HUDEP-2 (cell line): Measurements from ENCODE around the gene TRAK1.

ENCODE experiments used
- DNase-seq, 76 experiments: peaks; one replicate each; lab custom pipeline; 2025; ENCODE audit not compliant: unreplicated experiment in 76 of 76; lab: John Stamatoyannopoulos, UW

TRAK1 gene

DNA sequence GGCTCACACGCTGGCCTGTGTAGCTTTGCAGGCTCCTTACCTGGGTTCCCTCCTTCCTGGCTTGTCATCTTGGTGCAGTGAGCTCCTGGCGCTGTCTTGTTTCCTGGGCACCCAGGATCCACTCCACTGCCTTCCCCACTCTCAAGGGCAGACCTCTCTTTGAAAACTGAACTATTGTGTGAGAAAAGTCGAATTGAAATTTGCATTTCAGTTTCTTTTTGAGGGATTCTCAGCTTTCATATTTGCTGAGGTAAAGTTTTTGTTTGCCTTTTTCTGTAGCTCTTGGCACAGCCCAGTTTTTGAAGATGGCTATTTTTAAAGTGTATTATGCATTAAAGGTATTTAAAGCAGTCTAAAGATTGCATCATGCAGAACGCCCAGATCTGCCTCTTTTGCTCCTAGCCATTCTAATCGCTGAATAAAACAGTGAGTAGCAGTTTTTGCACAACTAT, 104.7 kb downstream of the TRAK1 start:
- DNase-seq, result no peak

DNA sequence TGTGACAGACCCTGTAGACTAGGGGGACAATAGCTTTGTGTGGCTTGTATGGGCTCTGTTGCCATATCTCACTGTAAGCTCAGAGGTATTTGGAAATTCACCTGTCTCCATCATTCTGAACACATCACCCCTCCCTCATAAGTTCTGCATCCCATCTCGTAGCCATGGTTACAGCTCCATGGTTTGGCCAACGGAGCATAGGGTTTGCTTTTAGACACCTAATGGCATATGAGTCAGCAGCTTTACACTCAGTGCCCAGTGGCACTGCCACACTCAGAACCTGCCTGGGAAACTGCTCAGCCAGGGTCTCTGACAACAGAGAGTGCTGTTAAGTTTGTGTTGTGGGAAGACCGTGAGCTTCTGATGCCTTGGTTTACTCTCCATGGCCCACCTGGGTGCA, 107.6 kb downstream of the TRAK1 start:
- no peak for DNase-seq

DNA sequence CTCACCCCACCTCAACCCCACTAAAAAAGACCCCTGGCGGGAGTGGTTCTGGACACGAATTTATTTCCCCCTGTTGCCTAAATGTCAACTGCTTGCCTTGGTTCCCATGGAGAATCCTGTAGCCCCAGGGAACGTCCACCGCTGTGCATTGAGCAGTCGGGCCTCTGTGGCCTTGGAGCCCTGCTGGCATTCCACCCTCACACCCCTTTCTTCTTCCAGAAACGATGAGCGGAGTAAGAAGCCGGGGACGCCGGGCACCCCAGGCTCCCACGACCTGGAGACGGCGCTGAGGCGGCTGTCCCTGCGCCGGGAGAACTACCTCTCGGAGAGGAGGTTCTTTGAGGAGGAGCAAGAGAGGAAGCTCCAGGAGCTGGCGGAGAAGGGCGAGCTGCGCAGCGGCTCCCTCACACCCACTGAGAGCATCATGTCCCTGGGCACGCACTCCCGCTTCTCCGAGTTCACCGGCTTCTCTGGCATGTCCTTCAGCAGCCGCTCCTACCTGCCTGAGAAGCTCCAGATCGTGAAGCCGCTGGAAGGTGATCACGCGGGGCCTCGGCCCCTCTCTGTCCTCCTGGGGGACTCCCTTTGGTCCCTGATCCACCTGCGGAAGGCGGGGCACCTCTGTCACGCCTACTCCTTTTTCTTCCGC, 111.2 kb downstream of the TRAK1 start:
- DNase-seq, result no peak

DNA sequence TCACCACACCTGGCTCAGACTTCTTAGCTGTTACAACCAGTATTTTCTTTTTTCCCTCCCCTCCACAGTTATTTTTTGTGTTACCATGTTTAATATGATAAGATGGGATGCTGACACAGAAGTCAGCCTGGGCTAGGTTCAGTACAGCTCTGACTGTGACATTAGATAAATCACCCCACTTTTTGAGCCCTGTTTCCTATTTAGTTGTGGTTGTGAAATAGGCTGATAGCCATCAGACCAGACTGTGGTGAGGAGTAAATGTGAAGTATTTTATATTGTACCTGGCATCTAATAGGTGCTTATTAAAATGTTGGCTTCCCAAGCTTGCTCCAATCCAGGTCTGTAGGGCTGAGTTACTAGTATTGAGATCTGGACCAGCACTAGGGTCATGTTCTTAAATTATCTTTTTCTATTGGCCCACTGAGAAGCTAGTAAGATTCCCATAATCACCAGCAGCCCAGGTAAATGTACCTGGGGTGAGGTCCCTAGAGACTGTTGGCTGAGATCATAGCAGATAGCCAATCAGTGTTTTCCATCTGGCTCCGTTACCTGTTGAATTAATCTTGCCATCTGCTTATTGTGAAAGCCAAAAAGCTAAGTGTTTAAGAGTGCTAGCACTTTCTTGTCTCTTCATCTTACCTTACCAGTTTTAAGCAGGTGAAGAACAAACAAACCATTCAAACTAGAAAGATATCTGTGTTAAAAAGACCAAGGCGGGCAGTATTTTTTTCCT, 113.9 kb downstream of the TRAK1 start:
- no peak for DNase-seq

DNA sequence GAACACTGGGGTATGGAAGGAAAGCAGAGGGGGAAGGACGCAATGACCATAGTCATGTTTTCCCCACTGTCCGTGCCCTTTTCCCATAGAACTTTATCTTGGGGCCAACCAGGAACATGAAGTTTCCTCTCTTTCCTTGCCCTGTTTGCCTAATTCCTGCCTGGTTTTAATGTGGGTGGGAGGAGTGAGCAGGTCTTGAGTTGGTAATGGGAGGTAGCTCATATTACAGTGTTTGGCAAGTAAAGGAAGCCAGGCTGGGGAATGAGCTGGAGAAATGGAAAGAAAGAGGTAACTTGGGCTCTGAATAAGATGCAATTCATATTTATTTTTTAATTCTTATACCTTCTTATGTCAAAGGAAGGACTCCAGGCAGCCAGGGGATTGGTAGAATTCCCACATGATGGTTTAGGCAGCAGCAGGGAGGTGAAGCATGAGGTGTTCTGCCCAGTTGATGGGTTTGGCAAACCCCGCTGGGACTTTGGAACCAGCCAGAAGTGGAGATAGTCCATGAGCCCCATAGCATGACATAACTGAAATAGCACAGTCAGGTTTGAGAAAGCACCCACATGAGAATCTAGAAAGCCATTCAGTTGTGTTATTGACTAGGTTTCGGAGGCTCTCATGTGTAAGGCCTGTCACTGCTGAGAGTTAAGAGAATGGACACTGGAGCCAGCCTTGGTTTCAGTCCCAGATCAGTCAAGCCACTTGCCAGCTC, 114.8 kb downstream of the TRAK1 start:
- no peak for DNase-seq

DNA sequence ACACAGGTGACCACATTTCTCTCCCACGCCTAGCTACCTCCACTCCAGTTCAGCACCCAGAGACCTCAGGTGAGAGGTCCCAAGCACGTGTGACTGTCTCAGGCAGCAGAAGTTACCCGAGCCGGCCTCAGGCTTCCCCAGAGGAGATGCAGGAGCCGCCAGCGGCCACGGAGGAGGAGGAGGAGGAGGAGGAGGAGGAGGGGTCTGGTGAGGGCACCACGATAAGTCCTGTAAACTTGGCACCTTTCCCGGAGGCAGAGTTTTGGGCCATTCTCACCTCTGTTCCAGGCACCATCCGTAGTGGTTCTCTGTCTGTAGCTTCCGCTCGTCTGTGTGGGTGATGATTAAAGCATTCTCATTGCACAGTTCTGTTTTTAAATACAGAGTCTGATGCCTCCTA, 118.8 kb downstream of the TRAK1 start:
- peak in 42 of 76 experiments; percentile 2 to 68 (median 26) for DNase-seq

DNA sequence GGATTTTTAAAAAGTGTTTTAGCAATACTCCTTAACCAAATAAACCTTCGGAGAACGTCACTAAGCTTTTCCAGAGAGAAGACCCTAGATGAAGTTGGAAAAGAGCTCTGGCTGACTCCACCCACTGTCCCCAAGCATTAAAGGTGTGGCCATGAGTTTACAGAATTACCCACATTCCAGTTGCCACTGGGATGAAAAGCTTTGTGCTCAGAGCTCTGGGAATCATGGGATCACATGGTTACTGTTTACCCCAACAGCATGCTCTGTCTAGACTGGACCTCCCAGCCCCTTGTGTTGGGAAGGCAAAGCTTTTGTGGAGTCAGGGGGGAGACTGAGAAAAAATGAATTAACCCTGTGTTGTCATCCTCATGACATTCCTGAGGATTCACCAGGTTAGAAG, 119.6 kb downstream of the TRAK1 start:
- DNase-seq, result no peak

DNA sequence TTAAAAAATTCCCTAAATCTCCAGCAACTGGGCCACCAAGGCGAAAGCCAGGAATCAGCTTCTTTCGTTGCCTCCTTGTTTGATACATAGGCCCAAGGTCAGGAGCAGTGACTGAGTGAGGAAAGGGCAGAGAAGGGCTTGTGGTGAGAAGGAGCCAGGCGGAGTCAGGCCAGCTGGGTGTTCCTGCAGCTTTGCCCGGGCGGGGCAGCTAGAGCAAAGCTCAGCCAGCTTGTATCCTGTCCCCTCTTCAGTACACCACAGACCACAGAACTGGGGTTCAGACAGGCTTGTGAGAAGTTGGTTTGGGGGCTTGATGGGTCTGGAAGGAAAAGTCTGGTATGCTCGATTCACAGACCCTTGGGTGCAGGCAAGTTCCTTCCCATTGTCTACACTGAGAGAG, 122.3 kb downstream of the TRAK1 start:
- peak in 25 of 76 experiments; percentile 1 to 40 (median 16) for DNase-seq

DNA sequence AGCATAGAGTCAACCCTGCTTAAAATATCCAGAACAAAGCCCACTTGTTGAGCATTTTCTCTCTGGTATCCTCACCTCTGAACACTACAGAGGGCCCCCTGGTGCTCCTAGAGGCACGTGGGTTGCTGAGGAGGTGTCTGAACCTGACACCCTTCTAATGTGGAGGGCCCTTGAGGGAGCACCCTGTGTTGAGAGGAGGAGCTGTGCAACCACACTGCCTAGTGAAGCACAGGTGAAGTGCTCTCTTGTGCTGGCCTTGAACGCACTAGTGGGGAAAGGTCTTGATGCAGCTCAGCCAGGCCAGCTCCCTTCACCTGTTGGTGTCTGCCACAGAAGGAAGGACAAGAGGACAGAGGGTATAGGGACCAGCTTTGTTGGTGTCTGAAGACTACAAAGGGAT, 122.9 kb downstream of the TRAK1 start:
- no peak for DNase-seq

DNA sequence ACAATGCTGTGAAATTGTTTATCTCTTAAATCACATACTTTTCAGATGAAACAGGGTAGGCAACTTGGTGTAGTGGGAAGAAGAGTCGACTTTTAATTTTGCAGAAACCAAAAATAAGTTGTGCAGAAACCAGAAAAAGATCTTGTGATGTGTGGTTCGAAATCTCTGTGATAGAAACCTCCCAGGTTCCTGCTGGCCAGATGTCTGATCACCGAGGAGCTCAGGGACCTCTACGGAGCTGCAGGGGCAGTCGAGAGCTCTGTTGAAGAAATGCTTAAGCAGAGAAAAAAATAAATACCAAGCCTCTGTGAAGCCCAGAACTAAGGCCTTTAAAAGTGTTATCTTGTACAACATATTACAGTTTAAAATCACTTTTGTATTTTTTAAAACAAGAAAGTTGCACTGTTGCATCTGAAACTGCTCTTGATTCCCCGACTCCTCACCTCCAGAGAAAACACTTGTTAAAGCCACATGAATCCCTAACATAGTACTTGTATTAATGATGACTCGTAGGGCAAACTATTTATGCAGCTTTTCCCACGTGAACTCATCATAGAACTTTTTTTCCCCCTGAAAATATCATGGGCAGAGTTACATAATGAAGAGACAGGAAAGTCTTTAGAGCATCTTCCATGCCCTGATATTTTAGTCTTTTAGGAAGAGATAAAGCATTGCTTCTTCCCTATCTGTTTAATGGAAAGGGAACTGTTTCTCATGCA, 123.6 kb downstream of the TRAK1 start:
- no peak for DNase-seq

DNA sequence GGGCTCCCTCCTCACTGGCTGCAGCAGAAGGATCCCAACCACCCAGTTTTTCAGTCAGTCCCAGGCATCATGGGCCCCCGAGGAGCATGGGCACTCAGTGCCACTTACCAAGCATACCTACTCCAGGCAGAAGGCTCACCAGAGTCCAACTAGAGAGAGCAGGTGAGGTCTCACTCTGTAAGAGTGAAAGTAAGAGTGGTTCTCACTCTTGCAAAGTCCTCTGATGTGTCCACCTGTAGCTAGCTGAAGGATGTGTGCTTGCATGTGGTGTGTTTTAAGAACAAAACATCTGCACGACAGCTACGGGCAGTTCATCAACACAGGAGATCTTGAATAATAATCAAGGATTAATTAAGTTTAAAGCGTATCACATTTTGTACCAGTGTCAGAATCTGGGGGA, 125.1 kb downstream of the TRAK1 start:
- no peak for DNase-seq

DNA sequence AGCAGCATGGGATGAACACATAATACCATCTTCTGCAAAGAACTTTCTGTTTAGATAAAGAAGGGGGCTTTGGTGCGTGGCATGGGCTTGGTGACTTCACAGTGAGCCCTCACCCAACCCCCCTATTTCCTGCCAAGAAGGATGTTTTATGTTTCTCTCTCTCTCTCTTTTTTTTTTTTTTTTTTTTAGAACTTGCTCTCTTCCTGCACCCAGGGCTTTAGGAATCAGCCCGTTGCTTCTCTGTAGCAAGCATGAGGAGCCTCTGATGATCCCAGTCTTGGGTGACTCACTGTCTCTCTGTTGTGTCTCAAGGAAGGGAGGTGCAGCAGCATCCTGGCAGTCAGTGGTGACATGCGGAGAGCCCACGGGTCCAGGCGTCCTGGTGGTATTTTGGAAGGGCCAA, 125.8 kb downstream of the TRAK1 start:
- no peak for DNase-seq

DNA sequence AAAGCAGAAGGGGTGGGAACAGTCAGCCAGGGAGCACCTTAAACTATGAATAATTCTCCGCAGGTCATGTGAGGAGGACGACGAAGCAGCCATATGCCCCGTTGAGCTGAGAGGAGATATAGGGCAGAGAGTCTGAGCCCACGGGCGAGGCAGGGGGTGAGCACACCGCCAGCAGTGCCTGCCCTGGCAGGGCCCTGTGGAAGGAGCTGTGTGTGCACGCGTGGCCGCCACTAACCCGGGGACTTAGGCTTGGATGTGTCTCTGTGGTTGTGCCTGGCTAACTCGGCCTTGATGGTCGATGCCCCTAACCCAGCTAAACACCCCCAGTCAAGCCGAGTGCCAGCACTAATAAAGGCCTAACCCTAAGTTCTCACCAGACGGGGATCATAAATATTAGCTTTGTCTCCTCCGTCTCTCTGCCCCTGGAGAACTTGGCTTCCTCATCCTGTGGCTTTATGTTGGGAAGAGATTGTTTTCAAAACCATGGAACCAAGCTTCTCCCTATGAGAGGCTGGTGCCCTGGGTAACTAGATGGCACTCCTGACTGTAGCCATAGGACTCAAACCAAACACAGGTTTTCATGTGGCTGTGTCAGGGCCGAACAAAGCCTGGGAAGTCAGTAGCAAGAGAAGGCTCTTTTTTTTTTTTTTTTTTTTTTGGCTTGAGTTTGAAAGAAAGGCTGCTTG, 129.4 kb downstream of the TRAK1 start:
- DNase-seq, result no peak

DNA sequence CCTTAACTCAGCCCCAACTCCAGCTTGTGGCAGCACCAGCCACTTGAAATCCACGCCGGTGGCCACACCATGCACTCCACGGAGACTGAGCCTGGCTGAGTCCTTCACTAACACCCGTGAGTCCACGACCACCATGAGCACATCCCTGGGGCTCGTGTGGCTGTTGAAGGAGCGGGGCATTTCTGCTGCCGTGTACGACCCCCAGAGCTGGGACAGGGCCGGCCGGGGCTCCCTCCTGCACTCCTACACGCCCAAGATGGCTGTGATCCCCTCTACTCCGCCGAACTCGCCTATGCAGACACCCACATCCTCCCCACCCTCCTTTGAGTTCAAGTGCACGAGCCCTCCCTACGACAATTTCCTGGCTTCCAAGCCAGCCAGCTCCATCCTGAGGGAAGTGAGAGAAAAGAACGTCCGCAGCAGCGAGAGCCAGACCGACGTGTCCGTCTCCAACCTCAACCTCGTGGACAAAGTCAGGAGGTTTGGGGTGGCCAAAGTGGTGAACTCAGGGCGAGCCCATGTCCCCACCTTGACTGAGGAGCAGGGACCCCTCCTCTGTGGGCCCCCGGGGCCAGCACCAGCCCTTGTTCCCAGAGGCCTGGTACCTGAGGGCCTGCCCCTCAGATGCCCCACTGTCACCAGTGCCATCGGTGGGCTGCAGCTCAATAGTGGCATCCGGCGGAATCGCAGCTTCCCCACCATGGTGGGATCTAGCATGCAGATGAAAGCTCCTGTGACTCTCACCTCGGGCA, 132.0 kb downstream of the TRAK1 start:
- DNase-seq, result no peak

DNA sequence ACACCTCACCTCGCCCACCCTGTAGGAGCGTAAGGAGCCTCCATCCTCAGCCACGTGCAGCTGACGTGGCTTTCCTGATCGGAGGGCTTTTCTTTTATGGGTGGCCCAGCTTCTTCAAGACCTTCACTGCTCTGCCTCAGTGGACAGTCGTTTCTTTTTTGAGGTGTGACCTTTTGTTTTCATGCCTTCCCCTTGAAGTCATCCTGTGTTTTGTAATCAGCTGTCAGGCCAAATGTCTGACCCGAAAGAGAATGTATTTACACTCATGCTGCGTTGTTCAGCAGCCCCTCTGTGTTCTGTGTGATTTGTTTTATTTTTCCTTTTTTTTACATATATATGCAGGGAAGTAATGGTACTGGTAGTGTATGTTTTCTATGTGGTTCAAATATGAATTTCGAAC, 133.0 kb downstream of the TRAK1 start:
- DNase-seq, result no peak

DNA sequence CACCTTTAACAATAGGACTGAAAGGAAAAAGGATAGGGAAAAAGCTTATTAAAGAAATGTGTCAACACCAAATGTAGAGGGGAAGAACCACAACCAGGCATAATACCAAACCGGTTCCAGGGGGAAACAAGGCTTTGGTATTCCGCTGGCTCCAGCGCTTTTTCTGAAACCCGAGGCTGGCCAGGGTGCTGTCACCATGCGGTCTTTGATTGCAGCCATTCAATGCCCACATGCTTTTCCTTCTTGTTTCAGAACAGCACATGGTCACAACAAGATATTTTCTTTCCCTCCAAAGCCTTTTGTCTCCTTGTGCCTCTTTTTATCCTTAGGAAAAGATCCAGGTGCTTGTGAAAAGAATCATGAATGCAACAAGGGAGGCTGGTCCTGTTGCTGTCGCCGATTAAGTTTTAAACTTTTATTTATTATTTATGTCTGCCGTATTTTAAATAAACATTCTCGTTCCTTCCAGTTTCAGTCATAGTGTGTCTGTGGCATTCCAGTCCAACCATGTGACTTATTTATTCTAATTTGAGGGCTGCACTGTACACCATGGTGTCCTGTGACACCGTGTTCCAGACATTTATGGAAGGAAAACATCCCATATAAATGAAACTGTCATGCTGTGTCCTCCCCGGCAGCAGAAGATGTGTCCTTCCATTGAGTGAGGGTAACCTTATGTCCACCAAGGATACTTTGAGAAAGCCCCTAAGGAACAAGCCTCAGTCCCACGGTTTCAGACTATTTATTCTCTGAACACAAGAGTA, 133.7 kb downstream of the TRAK1 start:
- DNase-seq, result no peak

DNA sequence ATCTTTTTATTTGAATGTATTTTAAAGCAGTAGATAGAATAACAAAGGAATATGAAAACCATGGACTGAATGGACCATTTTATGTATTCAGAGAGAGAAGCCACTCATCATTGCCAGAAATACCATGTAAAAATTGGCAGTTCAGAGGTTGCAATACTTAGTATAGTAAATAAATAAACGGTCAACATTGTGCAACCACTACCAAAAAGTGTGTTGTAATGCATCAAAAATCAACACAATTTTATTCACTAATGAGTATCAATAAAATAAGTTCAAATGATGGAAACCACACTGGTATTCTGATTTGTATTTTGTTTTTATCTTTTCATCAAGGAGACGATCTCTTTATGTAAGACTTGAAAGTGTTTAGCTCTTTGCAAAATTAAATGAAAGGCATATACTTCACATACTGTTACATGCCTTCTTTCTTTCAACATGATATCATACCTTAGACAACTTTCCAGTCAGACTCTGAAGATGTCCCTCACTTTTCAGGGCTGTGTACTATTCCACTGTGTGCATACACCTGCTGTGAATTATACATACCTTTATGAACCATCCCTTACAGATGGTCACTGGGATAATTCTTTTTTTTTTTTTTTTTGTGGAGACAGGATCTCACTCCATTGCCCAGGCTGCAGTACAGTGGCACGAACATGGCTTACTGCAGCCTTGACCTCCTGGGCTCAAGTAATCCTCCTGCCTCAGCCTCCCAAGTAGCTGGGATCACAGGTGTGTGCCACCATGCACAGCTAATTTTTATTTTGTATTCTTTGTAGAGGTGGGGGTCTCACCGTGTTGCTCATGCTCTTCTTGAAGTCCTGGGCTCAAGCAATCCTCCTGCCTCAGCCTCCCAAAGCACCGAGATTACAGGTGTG, 134.6 kb downstream of the TRAK1 start:
- DNase-seq, result no peak
